ENCODE results near the gene OCA2.

OCA2 gene

DNA sequence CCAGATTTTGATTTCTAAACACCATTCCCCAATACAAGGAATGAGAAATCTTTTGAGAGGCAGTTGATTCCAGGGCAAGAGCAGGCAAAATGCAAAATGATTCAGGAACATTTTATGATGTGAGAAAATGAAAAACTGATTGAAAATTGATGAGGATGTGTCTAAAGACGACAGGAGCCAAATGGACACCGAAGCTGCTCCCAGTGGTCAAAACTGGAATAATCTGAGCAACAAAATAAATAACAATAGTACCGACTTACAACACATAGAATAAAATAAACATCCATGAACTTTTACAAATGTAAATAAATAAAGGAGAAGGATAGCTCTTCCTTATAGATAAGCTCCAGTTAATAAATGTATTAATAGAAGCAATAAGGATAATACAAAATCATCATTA is 186.8 kb downstream of the OCA2 start:
- H3K4me3 ChIP-seq (replicated peaks; ENCODE audit: low read depth, low read length): no peak overlapping the region
- TF ChIP-seq, protein P1, sequence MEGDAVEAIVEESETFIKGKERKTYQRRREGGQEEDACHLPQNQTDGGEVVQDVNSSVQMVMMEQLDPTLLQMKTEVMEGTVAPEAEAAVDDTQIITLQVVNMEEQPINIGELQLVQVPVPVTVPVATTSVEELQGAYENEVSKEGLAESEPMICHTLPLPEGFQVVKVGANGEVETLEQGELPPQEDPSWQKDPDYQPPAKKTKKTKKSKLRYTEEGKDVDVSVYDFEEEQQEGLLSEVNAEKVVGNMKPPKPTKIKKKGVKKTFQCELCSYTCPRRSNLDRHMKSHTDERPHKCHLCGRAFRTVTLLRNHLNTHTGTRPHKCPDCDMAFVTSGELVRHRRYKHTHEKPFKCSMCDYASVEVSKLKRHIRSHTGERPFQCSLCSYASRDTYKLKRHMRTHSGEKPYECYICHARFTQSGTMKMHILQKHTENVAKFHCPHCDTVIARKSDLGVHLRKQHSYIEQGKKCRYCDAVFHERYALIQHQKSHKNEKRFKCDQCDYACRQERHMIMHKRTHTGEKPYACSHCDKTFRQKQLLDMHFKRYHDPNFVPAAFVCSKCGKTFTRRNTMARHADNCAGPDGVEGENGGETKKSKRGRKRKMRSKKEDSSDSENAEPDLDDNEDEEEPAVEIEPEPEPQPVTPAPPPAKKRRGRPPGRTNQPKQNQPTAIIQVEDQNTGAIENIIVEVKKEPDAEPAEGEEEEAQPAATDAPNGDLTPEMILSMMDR (IDR thresholded peaks at IDR 0.05; ENCODE audit: low read depth, low read length, missing control alignments): no peak
- no peak for DNase-seq (ENCODE audit: extremely low read depth, low read depth)

DNA sequence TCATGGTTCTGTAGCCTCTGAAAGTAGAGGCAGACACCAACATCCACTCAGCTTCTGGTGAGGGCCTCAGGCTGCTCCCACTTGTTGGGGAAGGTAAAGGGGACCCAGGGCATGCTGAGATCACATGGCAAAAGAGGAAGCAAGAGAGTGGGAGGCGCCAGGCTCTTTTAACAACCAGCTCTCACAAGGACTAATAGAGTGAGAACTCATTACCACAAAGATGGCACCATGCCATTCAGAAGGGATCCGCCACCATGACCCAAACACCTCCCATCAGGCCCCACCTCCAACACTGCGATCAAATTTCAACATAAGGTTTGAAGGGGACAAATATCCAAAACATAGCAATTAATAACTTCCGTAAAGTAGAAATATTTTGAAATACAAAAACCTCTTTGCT is 192.3 kb downstream of the OCA2 start:
- no peak overlapping the region for H3K4me3 ChIP-seq (replicated peaks; ENCODE audit: low read depth, low read length)
- DNase-seq (ENCODE audit: extremely low read depth, low read depth): no peak
- TF ChIP-seq, protein P1 (IDR thresholded peaks at IDR 0.05; ENCODE audit: low read depth, low read length, missing control alignments): no peak

DNA sequence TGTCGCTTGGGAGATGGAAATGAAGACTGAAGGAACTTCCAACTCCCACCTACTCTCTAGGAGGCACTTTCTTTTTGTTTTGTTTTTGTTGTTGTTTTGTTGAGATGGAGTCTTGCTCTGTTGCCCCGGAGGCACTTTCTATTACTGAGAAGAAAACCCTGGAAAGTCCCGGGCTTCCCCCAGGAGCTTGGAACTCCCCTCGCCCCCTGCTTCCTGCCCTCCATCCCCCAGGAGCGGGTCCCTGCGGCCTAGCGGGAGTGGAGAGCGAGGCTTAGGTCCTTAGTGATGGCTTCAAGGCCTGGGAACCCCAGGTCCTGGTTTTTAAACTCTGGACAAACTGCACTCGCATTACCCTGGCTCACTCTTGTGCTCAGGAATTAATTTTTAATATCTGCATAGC is 195.7 kb downstream of the OCA2 start:
- TF ChIP-seq, protein P1 (IDR thresholded peaks at IDR 0.05; ENCODE audit: low read depth, low read length, missing control alignments): no peak
- no peak overlapping the region for H3K4me3 ChIP-seq (replicated peaks; ENCODE audit: low read depth, low read length)
- DNase-seq (ENCODE audit: extremely low read depth, low read depth): no peak

DNA sequence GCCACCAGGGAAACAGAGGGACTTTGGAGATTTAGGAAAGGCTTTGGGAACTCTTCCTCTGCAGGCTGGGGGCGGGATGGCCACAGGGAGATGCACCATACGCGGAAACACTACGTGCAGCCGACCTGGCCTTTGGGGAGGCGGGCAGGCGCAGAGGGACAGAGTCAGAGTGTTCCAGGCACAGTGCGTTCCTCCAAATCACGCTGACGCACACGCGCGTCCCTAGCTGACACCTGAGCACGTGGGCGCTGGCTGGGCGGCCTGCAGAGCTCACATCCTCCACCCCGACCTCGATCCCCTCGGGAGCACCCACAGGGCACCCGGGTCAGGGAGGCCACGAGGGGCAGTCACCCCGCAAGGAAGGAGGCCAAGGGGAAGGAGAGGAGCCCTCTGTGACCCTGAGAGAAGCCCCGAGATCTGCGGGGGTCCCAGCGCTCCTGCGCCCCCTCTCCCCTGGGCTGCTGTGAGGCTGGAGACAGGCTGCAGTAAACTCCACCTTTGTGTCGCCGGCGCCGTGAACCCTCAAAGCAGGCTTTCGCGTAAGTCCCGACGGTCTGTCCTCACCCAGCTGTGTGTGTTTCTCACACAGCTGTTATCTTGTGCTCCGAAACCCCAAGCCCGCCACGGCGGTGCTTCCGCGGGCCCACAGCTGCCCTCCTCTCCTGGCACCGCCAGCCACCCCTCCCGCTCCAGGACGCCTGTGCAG is 196.3 kb downstream of the OCA2 start:
- H3K4me3 ChIP-seq (replicated peaks; ENCODE audit: low read depth, low read length): no peak overlapping the region
- TF ChIP-seq, protein P1 (IDR thresholded peaks at IDR 0.05; ENCODE audit: low read depth, low read length, missing control alignments): no peak
- DNase-seq (ENCODE audit: extremely low read depth, low read depth): no peak

DNA sequence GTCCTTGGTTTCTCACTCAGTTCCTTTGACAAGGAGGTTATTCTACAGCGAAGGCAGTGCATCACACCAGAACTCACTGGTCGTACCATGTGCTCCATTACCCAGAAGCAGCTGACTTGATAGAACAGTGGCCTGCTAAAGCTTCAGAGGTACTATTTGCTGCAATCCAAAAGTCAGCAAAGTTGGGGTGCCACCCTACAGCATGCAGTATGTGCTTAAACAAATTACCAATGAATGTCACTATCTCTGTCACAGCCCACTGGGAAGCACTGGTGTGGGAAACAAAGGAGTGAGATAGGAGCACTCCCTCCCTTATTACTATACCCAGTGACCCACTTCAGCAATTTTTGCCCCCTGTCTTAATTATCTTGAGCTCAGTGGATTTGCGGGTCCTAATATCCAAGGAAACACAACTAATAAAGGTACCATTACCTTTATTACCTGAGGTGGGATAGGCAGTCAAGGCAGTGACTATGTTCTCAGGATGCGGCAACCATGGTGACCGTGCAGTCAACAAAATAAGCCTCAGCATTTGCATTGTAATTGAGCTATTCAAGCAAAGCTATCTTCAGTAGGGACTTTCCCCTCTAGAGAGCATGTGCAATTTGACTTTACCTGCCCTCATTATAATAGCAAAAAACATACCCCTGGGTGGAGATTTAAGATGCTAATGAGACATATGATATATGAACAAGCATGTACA is 199.4 kb downstream of the OCA2 start:
- H3K4me3 ChIP-seq (replicated peaks; ENCODE audit: low read depth, low read length): no peak overlapping the region
- TF ChIP-seq, protein P1 (IDR thresholded peaks at IDR 0.05; ENCODE audit: low read depth, low read length, missing control alignments): no peak
- no peak for DNase-seq (ENCODE audit: extremely low read depth, low read depth)

DNA sequence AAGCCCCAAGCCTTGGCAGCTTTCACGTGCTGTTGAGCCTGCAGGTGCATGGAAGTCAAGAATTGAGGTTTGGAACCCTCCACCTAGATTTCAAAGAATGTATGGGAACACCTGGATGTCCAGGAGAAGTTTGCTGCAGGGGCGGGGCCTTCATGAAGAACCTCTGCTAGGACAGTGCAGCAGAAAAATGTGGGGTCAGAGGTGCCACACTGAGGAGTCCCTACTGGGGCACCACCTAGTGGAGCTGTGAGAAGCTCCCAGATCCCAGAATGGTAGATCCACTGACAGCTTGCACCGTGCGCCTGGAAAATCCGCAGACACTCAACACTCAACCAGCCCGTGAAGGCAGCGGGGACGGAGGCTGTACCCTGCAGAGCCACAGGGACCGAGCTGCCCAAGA is 201.6 kb downstream of the OCA2 start:
- no peak for DNase-seq (ENCODE audit: extremely low read depth, low read depth)
- H3K4me3 ChIP-seq (replicated peaks; ENCODE audit: low read depth, low read length): no peak overlapping the region

More for the DNA sequence above, 201.6 kb downstream of the OCA2 start:
- TF ChIP-seq, protein P1 (IDR thresholded peaks at IDR 0.05; ENCODE audit: low read depth, low read length, missing control alignments): no peak

Data from HFF-Myc (cell line).